ENCODE measurements around the gene SORCS2. TPM values are rescaled to one million over a fixed set of nuclear protein-coding genes. Genes with fewer than 3 reads are reported as not detected.

Gene SORCS2
- total RNA-seq, 4 donors from 2014 or later = 1.1 to 2.5 (median 2.0) TPM

DNA sequence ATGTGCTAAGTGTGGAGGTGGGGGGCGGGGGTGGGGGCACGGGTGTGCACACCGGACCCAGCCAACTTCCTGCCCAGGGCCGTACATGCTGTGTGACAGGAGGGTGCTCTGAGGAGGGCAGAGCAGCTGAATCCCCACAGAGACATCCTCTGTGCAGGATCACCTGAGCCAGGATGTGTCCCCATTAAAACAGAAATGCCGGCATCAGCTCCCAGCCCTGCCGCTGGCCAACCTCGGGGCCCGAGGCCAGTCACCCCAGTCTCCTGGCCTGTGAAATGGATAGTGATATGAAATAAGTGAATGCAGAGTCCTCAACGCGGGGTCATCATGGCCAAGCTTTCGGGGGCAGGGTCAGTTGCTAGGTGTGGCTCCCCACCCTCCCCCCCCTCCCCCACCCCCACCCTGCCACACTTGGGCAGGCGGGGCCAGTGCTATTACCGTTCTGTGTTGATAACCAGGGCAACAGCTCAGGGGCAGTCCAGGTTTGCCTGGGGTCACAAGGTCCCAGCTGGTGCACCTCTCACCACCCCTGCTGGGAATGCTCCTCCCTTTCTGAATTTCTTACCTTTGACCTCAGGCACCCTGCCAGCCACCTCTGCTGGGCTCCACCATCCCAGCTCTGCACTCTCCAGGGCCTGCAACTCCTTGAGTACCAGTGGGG is 469.6 kb downstream of the SORCS2 start:
- H3K4me3 ChIP-seq = no peak overlapping the region
- no peaks in the 10 kb centered on the region for H3K9me3 ChIP-seq
- no peak overlapping the region for H3K27ac ChIP-seq
- WGBS, 2 donors = 40 to 100% methylated on average over 1 to 2 of the region's 13 CpGs
- TF ChIP-seq CTCF (IDR thresholded peaks at IDR 0.05) = no peak
- TF ChIP-seq POLR2A (IDR thresholded peaks at IDR 0.05) = no peak
- intact Hi-C loops (cut with DNase I) = no loop called here
- no peaks in the 10 kb centered on the region for H3K36me3 ChIP-seq
- peaks cover 0 to 6% (median 0%) of the 10 kb centered on the region in 4 donors for H3K27me3 ChIP-seq
- H3K4me1 ChIP-seq = no peaks in the 10 kb centered on the region
- DNase-seq = no peak

DNA sequence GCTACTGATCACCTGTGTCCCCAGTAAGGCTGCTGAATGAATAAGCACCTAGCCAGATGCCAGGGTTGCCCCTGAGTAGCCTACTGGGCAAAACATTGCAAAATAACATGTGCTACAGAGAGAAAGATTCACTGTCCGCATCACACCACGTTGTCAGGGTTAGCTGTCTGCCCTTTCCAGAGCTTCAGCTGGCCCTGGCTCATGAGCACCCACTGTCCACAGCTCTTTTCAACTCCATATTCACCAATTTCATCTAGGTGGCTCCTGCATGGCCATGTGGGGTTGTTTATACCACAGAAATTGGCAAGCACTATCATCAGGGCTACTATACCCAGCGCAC is 470.1 kb downstream of the SORCS2 start:
- WGBS, 2 donors = 82 to 89% methylated on average over 3 of the region's 3 CpGs
- TF ChIP-seq POLR2A (IDR thresholded peaks at IDR 0.05) (no peak), CTCF (IDR thresholded peaks at IDR 0.05) (no peak)
- DNase-seq = no peak
- intact Hi-C loops (cut with DNase I) = no loop called here
- no peak overlapping the region for H3K4me3 ChIP-seq
- H3K36me3 ChIP-seq = no peaks in the 10 kb centered on the region
- no peaks in the 10 kb centered on the region for H3K9me3 ChIP-seq
- H3K4me1 ChIP-seq = no peaks in the 10 kb centered on the region
- H3K27ac ChIP-seq = no peak overlapping the region
- H3K27me3 ChIP-seq = peaks cover 0 to 6% (median 0%) of the 10 kb centered on the region in 4 donors

DNA sequence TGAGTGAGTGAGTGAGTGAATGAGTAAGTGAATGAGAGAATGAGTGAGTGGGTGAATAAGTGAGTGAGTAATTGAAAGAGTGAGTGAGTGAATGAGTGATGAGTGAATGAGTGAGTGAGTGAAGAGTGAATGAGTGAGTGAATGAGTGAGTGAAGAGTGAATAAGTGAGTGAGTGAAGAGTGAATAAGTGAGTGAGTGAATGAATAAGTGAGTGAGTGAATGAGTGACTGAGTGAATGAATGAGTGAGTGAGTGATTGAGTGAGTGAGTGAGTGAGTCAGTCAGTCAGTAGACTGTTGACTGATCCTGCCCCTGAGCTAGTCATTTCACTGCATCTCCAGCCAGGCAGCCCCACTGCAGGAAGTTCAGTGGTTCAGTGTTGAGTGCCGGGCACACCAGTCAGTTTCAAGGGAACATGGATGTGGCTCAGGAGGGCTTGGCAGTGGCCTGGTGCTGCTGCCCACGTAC is 470.8 kb downstream of the SORCS2 start:
- Histone ChIP-seq H3K36me3 (no peaks in the 10 kb centered on the region), H3K27me3 (peaks cover 0 to 6% (median 0%) of the 10 kb centered on the region in 4 donors), H3K27ac (no peak overlapping the region), H3K9me3 (no peaks in the 10 kb centered on the region), H3K4me3 (no peak overlapping the region), H3K4me1 (no peaks in the 10 kb centered on the region)
- no peak for DNase-seq
- TF ChIP-seq CTCF (IDR thresholded peaks at IDR 0.05) = no peak
- intact Hi-C loops (cut with DNase I) = no loop called here
- WGBS, 2 donors = 62 to 73% methylated on average over 2 of the region's 2 CpGs

DNA sequence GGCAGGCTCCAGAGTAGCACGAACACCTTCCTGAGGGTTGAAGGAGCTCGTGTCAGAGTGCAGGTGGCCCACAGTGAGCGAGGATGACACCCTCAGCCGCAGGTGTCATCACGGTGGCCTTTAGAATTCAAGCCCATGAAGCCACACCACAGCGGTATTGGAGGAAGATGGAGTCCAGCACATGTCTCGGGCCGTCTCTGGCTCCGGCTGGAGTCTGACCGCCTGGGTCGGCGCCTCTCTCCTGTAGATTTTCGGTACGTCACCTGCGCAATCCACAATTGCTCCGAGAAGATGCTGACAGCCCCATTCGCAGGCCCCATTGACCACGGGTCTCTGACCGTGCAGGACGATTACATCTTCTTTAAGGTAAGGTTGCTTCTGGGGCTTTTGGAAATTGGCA is 471.8 kb downstream of the SORCS2 start:
- 82 to 86% methylated on average over 14 to 18 of the region's 20 CpGs for WGBS, 2 donors
- Histone ChIP-seq H3K4me3 (no peak overlapping the region), H3K4me1 (no peaks in the 10 kb centered on the region), H3K36me3 (no peaks in the 10 kb centered on the region), H3K27ac (no peak overlapping the region), H3K9me3 (no peaks in the 10 kb centered on the region), H3K27me3 (peaks cover 0 to 6% (median 0%) of the 10 kb centered on the region in 4 donors)
- intact Hi-C loops (cut with DNase I) = no loop called here
- no peak for DNase-seq
- TF ChIP-seq POLR2A (IDR thresholded peaks at IDR 0.05) = no peak
- TF ChIP-seq CTCF (IDR thresholded peaks at IDR 0.05) = no peak

GRCh38 chr4:7665321-7665720 is 473.0 kb downstream of the SORCS2 start:
- DNase-seq = no peak
- Histone ChIP-seq H3K27me3 (peaks cover 0 to 6% (median 0%) of the 10 kb centered on the region in 4 donors), H3K36me3 (no peaks in the 10 kb centered on the region), H3K27ac (no peak overlapping the region), H3K4me1 (no peaks in the 10 kb centered on the region), H3K9me3 (no peaks in the 10 kb centered on the region), H3K4me3 (no peak overlapping the region)
- no peak for TF ChIP-seq POLR2A (IDR thresholded peaks at IDR 0.05)
- TF ChIP-seq CTCF (IDR thresholded peaks at IDR 0.05) = no peak
- WGBS, 2 donors = 88 to 92% methylated on average over 3 of the region's 3 CpGs
- intact Hi-C loops (cut with DNase I) = no loop called here

Data from esophagus squamous epithelium (tissue), 5 donors.